GM12875 (cell line): Measurements from ENCODE around the gene PCK2.

Source experiments
- H3K4me3 ChIP-seq: one replicate; pipeline ENCODE4 v1.5.1; 2011; ENCODE audit warnings: low read depth, low read length, control low read depth
- CTCF ChIP-seq: IDR thresholded peaks from 2 replicates; pipeline ENCODE4 v1.5.1; 2011; ENCODE audit warnings: low read depth, mild to moderate bottlenecking, control low read depth, inconsistent platforms, low read length, moderate library complexity, borderline replicate concordance; ENCODE audit not compliant: insufficient read depth

The PCK2 gene

DNA sequence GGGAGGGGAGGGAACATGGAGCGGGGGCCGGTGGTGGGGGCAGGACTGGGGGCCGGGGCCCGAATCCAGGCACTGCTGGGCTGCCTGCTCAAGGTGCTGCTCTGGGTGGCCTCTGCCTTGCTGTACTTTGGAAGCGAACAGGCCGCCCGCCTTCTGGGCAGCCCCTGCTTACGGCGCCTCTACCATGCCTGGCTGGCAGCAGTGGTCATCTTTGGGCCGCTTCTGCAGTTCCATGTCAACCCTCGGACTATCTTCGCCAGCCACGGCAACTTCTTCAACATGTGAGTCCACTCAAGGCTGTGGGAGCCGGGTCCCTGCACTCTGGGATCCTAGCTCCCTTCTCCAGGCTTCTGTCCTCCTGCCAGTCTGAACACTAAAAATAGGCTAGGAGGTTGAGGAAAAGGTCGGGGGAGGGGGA is 37.4 kb downstream of the PCK2 start:
- no peak for TF ChIP-seq CTCF
- no peak overlapping the region for H3K4me3 ChIP-seq

- no peak overlapping the region for H3K4me3 ChIP-seq
- no peak for TF ChIP-seq CTCF
Measured at GRCh38 chr14:24132061-24132685, 38.1 kb downstream of the PCK2 start.

- H3K4me3 ChIP-seq, result no peak overlapping the region
- no peak for TF ChIP-seq CTCF
Measured at GRCh38 chr14:24132976-24133375, 38.9 kb downstream of the PCK2 start.

- no peak for TF ChIP-seq CTCF
- no peak overlapping the region for H3K4me3 ChIP-seq
Measured at GRCh38 chr14:24133735-24134134, 39.6 kb downstream of the PCK2 start.

GRCh38 chr14:24135584-24135833 is 41.4 kb downstream of the PCK2 start:
- TF ChIP-seq CTCF, result no peak
- peak overlapping the region; percentile 73 for H3K4me3 ChIP-seq

GRCh38 chr14:24135834-24136683 is 41.9 kb downstream of the PCK2 start, which contains the start of gene PSME1:
Gene PSME1, plus strand, starts transcription at chr14:24136194. Its CDS starts 69 bp downstream, at chr14:24136263.
- no peak for TF ChIP-seq CTCF
- H3K4me3 ChIP-seq, result peak within 1 kb of the TSS; percentile 73
